GM12873 (cell line): ENCODE data around the gene PLIN3.

ENCODE experiments used
- TF ChIP-seq, protein P1 (sequence below): IDR thresholded peaks from 2 replicates; pipeline ENCODE4 v1.5.1; 2012; ENCODE audit warnings: low read depth, mild to moderate bottlenecking, moderate library complexity, low read length, control low read depth; ENCODE audit not compliant: insufficient read depth; ENCODE audit errors: missing control alignments

Gene PLIN3

DNA sequence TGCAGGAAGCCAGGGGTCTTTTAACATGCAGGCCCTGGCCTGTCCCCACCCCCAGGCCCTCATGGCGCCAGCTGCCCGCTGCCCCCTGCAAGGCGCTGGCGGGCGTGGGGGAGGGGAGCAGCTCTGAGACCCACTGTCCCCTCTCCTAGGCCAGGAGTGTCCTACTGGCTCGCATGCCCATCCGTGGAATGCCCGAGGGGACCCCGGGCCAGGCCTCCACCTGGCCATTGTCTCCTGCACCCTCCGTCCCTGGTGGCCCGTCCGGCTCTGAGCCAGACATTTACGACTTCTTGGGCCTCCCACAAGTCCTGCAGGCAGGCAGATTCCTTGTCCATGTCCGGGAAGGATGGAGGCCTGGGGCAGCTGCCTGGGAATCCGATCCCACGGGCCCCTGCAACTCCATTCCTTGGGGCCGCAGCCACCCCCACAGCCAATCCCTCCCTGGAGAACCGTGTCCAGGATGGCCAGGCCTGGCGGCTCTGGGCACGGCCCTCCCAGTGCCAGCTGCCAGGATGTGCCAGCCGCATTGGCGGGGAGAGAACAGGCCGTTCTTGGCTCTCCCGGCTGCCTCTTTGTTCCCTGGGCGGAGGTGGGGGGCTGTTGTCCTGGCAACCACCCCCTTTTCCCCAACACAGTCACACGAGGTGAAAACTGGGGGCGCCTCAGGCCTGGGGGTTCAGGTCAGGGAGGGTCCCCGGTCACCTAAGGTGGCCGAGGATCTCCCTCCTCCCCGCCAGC, 10.5 kb upstream of the PLIN3 start:
- TF ChIP-seq, protein P1, sequence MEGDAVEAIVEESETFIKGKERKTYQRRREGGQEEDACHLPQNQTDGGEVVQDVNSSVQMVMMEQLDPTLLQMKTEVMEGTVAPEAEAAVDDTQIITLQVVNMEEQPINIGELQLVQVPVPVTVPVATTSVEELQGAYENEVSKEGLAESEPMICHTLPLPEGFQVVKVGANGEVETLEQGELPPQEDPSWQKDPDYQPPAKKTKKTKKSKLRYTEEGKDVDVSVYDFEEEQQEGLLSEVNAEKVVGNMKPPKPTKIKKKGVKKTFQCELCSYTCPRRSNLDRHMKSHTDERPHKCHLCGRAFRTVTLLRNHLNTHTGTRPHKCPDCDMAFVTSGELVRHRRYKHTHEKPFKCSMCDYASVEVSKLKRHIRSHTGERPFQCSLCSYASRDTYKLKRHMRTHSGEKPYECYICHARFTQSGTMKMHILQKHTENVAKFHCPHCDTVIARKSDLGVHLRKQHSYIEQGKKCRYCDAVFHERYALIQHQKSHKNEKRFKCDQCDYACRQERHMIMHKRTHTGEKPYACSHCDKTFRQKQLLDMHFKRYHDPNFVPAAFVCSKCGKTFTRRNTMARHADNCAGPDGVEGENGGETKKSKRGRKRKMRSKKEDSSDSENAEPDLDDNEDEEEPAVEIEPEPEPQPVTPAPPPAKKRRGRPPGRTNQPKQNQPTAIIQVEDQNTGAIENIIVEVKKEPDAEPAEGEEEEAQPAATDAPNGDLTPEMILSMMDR: no peak

DNA sequence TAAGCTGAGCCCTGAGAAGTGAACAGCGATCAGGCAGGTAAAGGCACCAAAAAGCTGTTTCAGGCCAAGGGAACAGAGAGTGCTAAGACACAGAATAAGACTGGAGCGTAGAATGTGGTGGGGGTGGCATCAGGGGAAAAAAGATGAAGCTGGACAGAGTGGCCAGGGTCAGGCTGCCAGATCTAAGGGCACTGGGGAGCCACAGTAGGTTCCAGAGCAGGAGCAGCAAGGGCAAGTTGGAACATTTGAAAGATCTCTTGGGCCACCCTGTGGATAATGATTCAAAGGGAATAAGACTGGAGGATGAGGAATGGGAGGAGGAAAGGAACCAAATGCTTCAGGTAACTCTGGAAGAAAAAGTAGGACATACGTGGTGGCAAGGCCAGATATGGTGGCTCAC, 6.5 kb upstream of the PLIN3 start:
- TF ChIP-seq, protein P1: no peak

DNA sequence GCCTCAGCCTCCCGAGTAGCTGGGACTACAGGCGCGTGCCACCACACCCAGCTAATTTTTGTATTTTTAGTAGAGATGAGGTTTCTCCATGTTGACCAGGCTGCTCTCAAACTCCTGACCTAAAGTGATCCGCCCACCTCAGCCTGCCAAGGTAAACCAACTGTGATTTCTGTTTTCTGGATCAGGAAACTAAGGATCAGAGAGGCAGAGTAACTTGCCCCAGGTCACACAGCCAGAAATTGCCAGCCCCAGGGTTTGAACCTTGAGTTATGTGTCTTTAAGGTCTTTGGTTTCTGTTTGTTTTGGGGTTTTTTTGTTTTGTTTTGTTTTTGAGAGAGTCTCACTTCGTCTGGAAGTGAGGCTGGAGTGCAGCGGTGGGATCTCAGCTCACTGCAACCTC, 4.2 kb upstream of the PLIN3 start:
- TF ChIP-seq, protein P1: no peak

DNA sequence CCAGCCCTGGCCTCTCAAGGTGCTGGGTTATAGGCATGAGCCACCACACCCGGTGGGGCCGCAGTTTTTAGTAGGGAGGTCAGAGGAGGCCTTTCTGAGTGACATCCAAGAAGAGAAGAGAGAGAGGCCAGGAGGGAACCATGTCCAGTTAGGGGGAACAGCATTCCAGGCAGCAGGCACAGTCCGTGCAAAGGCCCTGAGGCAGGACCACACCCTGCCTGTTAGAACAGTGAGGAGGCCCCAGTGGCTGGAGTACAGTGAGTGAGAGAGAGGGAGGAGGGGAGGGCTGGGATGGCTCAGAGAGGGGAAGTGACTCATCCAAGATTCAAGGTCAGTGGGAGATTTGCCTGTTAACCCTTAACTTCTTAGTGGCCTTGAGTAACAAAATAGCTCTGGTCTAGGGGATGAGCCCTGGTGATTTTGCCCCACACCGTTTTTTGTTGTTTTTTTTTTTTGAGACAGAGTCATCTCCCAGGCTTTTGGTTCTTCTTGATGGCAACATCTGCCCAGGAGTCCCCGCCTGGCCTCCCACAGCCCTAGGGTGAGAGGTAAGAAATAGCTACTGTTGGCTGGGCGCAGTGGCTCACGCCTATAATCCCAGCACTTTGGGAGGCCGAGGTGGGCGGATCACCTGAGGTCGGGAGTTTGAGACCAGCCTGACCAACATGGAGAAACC, 2.7 kb upstream of the PLIN3 start:
- TF ChIP-seq, protein P1: no peak

DNA sequence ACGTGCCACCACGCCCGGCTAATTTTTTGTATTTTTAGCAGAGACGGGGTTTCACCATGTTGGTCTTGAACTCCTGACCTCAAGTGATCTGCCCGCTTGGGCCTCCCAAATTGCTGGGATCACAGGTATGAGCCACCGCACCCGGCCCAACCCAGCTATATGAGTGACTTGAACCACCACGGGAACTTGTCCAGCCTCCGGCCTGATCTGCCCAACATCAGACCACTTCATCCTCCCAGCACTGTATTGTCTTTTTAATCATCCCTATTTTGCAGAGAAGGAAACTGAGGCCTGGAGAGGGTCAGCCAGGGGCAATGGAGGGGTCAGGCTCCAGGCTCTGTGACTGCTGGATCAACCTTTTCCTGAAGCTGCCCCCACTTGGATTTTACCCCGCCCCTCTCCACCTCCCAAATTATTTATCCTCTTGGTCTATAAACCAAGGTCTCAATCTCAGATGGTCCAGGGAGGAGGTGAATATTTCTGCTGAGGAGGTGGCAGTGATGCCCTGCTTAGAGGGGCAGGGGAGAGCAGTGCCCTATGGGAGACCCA, 893 bp upstream of the PLIN3 start:
- TF ChIP-seq, protein P1: no peak

DNA sequence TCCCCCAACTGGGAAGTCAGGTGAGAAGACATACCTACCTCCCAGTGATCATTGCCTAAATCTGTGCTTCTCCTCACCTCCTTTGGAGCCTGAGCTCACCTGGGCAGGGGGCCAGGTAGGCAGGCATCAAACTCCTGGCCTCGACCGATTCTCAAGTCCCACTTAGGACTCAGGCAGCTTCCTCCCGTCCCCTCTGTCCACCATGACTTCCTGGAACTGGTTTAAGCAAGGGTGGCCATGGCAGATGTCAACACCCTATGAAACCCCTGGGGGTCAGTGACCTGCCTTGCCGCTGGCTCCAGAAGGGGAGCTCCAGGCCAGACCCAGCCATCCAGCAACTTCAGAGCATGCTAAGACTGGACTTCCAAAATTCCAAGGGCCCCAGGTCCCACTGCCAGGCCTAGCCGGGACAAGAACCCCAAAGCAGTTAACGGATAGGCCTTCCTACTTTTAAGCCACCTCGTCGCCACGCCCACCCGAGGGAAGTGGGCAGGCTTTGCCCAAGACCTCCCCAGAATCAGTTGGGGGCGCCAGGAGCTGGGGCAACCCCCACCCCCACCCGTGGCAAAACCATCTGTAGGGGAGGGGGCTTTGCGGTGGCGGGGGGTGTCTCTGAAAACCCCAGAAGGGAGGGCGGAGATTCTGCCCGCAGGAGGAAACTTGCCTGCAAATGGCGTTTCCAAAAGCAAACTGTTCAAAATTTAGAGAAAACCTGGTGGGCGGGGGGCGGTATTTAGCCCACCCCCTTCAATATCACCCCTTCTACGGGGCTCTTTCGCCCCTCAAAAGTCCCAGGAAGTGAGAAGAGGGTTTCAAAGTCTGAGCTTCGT, 657 bp downstream of the PLIN3 start:
- TF ChIP-seq, protein P1: no peak

DNA sequence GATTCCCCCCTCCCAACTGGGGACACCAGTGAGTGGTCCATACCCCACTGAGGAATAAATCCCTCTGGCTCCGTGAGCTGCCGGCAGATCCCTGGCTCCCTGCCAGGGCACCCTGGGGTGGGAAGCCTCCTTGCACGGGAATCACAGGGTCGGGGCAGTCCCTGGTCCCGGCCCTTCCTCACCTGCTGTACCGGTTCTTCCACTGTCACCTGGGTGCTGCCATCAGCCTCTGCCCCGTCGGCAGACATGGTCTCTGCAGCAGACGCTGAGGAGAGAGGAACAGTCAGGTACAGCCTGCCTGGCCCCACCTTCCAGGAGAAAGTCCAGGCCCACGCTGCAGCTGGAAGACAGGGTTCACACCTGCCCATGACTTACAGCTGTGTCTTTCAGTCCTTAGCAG, 6.3 kb downstream of the PLIN3 start:
- TF ChIP-seq, protein P1: no peak
